ENCODE results near the gene DAB1. TPM values are rescaled to one million over a fixed set of nuclear protein-coding genes. Genes with fewer than 3 reads are reported as not detected.
"Not testable (repeated sequence)": the region's sequence is repeated elsewhere in the genome, so short reads cannot be mapped to it uniquely, and the experiment has no call there.

Gene DAB1
- total RNA-seq, 1 donor from 2014 or later: not detected

DNA sequence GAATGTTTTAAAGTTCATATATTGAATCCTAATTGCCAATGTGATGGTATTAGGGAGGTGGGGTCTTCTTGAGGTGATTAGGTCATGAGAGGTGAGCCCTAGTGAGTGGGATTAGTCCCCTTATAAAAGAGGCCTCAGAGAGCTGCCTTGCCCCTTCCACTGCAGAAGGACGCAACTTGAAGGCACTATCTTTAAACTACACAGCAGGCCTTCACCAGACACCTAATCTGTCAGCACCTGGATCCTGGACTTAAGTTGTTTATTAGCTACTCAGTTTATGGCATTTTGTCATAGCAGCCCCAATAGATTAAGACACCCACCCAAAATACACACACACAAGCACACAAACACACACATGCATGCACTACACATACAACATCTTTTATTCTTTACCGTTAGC, 61.4 kb downstream of the DAB1 start:
- DNase-seq (ENCODE audit: low read depth in 2 of 2): no peak

DNA sequence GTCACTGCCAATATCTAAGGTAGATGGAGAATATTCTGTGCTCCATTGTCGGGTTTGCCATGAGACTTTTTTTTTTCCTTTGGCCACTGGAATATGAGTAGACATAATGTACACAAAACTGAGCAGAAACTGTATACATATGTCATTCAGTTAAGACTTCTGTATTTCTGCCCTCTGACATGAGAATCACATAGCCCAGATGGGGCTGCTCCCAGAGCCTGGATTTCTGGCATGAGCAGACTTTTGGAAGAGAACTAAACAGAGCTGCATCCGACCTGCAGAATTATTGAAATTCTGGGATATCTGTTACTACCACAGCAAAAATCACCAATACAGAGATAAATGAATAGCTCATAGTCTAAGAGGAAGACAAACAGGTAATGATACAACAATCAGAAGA, 62.3 kb downstream of the DAB1 start:
- no peak for DNase-seq (ENCODE audit: low read depth in 2 of 2)

GRCh38 chr1:57360846-57361407, 62.9 kb downstream of the DAB1 start:
- no peak for DNase-seq (ENCODE audit: low read depth in 2 of 2)

DNA sequence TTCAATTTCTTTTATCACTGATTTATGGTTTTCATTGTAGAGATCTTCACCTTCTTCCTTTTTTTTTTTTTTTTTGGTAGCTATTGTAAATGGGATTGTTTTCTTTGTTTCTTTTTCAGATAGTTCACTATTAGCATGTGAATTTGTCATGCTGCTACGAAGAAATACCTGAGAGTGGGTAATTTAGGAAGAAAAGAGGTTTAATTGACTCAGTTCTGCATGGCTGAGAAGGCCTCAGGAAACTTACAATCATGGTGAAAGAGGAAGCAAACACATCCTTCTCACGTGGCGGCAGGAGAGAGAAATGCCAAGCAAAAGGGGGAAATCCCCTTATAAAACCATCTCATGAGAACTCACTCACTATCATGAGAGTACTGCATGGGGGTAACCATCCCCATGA, 66.4 kb downstream of the DAB1 start:
- DNase-seq (ENCODE audit: low read depth in 2 of 2): no peak

GRCh38 chr1:57353654-57354053, 70.2 kb downstream of the DAB1 start:
- peak in 1 of 2 donors; percentile 7 for DNase-seq (ENCODE audit: low read depth in 2 of 2)

- no peak for DNase-seq (ENCODE audit: low read depth in 2 of 2)
These were observed 73.2 kb downstream of the DAB1 start for GRCh38 chr1:57350610-57351009.

GRCh38 chr1:57348921-57349320, 74.9 kb downstream of the DAB1 start:
- no peak for DNase-seq (ENCODE audit: low read depth in 2 of 2)

- no peak for DNase-seq (ENCODE audit: low read depth in 2 of 2)
These were observed 77.9 kb downstream of the DAB1 start for GRCh38 chr1:57345916-57346315.

GRCh38 chr1:57344265-57344664, 79.6 kb downstream of the DAB1 start:
- no peak for DNase-seq (ENCODE audit: low read depth in 2 of 2)

DNA sequence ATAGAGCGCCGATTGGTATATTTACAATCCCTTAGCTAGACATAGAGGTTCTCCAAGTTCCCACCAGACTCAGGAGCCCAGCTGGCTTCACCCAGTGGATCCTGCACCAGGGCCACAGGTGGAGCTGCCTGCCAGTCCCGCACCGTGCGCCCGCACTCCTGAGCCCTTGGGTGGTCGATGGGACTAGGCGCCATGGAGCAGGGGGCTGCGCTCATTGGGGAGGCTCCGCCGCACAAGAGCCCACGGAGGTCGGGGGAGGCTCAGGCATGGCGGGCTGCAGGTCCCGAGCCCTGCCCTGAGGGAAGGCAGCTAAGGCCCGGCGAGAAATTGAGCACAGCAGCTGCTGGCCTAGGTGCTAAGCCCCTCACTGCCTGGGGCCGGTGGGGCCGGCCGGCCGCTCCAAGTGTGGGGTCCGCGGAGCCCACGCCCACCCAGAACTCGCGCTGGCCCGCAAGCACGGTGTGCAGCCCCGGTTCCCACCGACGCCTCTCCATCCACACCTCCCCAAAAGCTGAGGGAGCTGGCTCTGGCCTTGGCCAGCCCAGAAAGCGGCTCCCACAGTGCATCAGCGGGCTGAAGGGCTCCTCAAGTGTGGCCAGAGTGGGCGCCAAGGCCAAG, 80.5 kb downstream of the DAB1 start:
- not testable (repeated sequence) for DNase-seq (ENCODE audit: low read depth in 2 of 2)

DNA sequence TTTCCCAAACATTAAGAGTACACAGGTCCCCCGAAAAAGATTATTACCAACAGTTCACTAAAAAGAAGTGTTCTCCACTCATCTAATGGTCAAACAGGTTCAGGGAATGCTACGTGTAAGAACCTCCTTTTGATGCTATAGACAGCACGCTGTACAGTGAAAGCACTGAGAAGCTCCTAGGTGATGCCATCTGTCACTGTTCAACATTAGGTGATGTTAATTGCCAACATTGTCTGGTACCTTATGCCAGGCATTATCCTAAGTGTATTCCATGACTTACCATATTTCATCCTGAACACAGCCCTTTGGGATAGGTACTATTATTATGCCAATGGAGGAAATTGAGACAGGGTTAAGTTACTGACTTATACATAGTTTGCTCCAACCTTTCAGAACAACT, 82.1 kb downstream of the DAB1 start:
- no peak for DNase-seq (ENCODE audit: low read depth in 2 of 2)

DNA sequence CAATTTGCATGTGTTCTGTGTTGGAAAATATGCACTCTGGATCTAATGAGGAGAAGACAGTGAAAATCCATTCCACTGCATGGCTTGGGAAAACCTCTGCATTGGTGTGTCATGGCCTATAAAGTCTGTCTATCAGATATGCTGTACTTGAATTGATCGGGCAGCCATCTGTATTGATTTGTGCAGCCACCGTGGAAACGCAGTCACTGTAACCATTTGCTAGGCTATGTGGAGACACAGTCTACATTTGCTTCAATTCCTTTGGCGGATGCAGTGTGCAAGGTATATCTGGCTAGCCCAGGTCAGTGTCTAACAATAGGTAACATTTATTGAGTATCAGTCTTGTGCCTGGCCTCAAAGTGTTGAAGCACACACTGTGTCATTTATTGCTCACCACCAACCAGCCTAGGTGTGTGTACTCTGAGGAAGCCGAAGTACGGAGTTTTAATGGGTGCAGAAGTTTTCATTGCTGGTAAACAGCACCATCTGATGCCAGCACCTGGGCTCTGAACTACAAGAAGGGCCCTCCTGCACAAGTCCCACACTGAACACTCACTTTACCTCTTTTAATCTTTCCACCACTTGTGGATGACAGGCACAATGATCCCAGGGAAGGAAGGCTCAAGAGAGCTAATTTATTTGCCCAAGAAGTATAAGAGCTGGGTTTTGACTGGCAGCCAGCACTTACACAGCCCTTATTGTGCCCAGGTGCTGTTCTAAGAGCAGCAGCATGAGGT, 83.4 kb downstream of the DAB1 start:
- no peak for DNase-seq (ENCODE audit: low read depth in 2 of 2)

DNA sequence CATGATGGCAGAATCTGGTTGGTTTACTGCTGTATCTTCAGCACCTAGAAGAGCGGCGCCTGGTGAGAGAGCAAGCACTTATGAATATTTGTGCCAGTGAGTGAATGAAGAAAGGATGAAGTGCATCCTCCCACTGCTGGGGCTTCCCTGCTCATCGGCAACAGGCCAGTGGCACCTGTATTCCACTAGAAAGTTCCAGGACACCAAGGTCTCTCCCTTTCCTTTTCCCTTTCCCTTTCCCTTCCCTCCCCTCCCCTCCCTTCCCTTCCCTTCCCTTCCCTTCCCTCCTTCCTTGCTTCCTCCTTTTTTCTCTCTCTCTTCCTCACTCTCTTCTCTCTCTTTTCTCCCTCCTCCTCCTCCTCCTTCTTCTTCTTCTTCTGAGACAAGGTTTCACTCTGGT, 86.2 kb downstream of the DAB1 start:
- no peak for DNase-seq (ENCODE audit: low read depth in 2 of 2)

- no peak for DNase-seq (ENCODE audit: low read depth in 2 of 2)
These were observed 87.1 kb downstream of the DAB1 start for GRCh38 chr1:57336793-57337192.

DNA sequence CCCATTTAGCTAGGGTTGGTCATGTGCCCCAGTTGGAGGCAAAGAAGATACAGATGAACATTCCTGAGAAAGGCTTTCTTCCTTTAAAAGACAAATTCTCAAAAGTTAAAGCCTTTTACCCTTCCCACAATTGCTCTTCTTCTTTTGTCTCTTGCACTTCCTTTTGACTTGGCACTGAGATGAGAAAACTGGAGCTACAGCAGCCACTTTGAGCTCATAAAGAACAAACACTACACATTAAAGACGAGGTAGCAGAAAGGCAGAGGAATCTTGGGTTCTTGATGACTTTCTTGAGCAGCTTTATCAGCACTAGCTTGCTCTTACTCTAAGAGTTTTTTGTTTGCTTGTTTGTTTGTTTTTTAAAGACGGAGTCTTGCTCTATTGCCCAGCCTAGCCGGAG, 92.2 kb downstream of the DAB1 start:
- DNase-seq (ENCODE audit: low read depth in 2 of 2): no peak

GRCh38 chr1:57329937-57330336, 93.9 kb downstream of the DAB1 start:
- DNase-seq (ENCODE audit: low read depth in 2 of 2): no peak

DNA sequence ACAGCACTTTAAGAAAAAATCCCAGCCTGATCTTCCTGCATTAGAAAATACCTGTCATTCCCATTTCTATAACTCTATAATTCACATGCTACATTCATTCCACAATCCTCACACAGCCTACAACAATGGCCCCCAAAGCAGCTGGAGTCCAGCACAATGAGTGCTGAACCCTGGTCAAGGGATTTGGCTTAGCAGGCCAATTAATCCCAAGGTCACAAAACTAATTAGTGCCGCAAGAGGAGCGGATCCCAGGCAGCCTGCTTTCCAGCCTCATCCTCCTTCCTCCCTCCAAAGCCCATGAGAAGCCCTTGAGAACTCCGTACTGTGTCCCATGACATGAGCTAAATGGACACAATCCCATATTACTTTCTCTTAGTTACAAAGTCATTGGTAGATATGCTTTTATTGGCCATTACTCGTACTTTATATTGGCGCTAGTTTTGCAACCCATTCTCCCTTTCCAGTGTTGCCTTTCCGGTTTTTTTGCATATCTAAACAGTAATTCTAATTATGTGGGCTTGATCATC, 94.8 kb downstream of the DAB1 start:
- DNase-seq (ENCODE audit: low read depth in 2 of 2): no peak

GRCh38 chr1:57327946-57328345, 95.9 kb downstream of the DAB1 start:
- DNase-seq (ENCODE audit: low read depth in 2 of 2): no peak

DNA sequence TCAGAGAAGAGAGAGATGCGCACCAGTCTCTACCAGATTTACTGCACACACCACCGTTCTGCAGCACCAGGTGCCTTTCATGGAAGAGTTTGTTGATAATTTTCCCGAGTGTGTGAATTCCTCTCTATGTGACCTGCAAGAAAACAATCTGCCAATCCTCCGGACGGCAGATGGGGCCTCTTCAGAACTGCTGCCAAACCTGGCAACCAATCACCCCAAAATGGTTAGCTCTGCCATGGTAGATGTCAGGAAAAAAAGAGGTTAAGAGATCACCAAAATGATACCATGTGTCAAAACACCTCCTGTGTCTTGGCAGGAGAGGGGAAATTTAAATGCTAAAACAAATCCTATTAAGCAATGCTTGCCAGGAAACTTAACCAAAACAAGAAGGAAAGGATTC, 96.5 kb downstream of the DAB1 start:
- DNase-seq (ENCODE audit: low read depth in 2 of 2): no peak

GRCh38 chr1:57325536-57325935, 98.3 kb downstream of the DAB1 start:
- DNase-seq (ENCODE audit: low read depth in 2 of 2): no peak

- DNase-seq (ENCODE audit: low read depth in 2 of 2): no peak
These were observed 98.7 kb downstream of the DAB1 start for GRCh38 chr1:57325117-57325516.

DNA sequence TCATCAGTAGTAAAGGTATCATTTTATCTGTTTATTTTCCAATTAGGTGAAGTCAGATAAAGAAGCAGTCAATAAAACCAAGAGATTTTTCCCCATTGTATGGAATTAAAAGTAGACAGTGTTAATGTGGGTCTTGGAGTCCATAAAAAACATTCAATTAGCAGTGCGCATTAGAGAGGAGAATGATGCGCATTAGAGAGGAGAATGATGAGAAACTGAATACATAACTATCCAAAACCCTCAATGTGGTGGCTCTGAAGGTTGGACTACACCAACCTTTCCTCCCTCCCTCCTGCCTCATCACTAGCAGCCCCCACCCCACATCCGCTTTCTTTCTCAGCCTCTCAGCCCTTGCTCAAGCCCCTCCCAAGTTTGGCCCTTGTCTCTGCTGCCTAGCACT, 99.5 kb downstream of the DAB1 start:
- DNase-seq (ENCODE audit: low read depth in 2 of 2): no peak

DNA sequence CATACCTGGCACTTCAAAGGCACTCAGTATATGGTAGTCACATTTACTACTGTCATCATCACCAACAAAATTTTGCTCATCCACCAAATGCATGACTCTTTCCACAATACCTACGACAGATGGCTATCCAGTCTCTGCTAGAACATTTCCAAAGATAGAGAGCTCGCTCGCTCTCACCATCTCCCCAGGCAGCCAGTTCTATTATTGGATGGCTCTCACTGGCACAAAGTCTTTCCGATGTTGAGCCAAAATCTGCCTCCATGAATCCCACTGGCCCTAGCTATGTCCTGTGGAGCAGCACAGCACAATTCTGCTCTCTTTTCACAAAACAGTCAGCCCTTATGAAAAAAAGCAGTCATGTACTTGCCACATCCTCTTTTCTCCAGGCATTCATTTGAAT, 102.1 kb downstream of the DAB1 start:
- DNase-seq (ENCODE audit: low read depth in 2 of 2): no peak

Data from lung microvascular endothelial cell (primary cell).